Gastrocnemius medialis (tissue), 4 donors: ENCODE results near the gene SEMA6B.

ENCODE experiments used
- CTCF ChIP-seq, 5 experiments: fragments of 450-650 bp in 3 of 5; fragments of 200-600 bp in 2 of 5; sonication (generic) in 2 of 5; IDR thresholded peaks in 4 of 5; conservative IDR thresholded peaks in 1 of 5; 1 replicate in 4 of 5; 2 replicates in 1 of 5; pipeline ENCODE4 v1.5.1; 2016 to 2019; ENCODE audit warnings: antibody characterized with exemption in 5 of 5, mild to moderate bottlenecking in 3 of 5, moderate library complexity in 3 of 5
- POLR2A ChIP-seq, 2 donors: fragments of 450-650 bp; IDR thresholded peaks; one replicate each; pipeline ENCODE4 v1.6.1; 2017; ENCODE audit warnings: antibody characterized with exemption in 2 of 2, mild to moderate bottlenecking in 2 of 2, moderate library complexity in 2 of 2

- TF ChIP-seq POLR2A (IDR thresholded peaks at IDR 0.05) = no peak
- TF ChIP-seq CTCF (IDR thresholded peaks at IDR 0.05 in 4 of 5, conservative IDR thresholded peaks at IDR 0.05 in 1 of 5) = no peak
Observed at GRCh38 chr19:4585556-4585955, 26.1 kb upstream of the SEMA6B start.
